ENCODE results near the gene DPEP2.

DPEP2 gene

DNA sequence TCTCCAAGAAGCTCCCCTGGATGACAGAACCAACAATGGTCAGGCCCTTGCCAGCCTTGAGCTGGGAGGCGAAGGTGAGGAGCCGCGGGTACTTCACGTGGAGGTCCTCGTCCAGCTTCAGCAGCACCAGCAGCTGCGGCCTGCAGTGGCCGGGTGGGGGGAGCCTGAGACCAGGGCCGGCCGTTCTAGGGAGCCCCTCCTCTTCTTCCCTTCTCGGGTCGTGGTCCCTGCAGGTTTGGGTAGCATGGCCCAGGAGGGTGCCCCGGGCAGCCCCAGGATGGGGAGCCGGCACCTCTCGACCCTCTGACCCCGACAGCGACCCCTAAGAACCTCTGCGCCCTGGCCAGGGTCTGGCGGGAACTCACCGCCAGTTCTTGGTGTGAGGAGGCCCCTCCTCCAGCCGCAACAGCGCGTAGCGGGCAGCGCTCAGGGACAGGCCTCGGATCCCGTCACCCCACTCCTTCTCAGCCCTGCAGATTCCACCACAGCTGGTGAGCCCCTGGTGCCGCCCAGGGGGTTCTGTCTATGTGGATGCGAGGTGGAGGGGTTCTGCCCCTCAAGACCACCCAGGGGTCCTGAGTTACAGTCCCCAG is 52.2 kb downstream of the DPEP2 start:
- Mint-ChIP-seq H3K9me3 (no peaks in the 10 kb centered on the region), H3K4me3 (no peak overlapping the region), H3K27me3 (ENCODE audit: low read depth) (no peaks in the 10 kb centered on the region), H3K4me1 (no peaks in the 10 kb centered on the region), H3K27ac (no peak overlapping the region), H3K36me3 (ENCODE audit: low read depth) (peaks cover 10% of the 10 kb centered on the region)
- TF ChIP-seq, protein P1, sequence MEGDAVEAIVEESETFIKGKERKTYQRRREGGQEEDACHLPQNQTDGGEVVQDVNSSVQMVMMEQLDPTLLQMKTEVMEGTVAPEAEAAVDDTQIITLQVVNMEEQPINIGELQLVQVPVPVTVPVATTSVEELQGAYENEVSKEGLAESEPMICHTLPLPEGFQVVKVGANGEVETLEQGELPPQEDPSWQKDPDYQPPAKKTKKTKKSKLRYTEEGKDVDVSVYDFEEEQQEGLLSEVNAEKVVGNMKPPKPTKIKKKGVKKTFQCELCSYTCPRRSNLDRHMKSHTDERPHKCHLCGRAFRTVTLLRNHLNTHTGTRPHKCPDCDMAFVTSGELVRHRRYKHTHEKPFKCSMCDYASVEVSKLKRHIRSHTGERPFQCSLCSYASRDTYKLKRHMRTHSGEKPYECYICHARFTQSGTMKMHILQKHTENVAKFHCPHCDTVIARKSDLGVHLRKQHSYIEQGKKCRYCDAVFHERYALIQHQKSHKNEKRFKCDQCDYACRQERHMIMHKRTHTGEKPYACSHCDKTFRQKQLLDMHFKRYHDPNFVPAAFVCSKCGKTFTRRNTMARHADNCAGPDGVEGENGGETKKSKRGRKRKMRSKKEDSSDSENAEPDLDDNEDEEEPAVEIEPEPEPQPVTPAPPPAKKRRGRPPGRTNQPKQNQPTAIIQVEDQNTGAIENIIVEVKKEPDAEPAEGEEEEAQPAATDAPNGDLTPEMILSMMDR (IDR thresholded peaks at IDR 0.05; ENCODE audit: unreplicated experiment in 3 of 3): no peak

DNA sequence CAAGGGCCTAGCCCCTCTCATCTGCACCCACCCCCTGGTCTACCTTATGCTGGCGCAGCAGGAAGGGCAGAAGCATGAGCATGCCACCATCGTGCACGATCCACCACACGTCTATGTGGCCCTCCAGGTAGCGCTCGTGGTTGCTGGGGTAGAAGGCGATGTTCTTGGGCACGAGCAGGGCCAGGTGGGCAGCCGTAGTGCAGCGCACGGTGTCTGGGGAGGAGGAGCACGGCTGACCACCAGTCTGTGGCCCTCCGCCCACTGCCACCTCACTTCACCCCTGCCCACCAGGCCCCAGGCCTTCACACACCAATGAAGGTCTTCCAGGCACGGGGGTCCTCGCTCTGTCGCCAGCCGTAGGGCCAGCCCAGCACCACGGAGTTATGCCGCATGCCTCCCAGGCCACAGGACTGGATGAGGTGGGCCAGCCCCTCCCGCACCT is 53.1 kb downstream of the DPEP2 start:
- H3K36me3 Mint-ChIP-seq (ENCODE audit: low read depth): peaks cover 10% of the 10 kb centered on the region
- H3K9me3 Mint-ChIP-seq: no peaks in the 10 kb centered on the region
- no peak overlapping the region for H3K4me3 Mint-ChIP-seq
- H3K4me1 Mint-ChIP-seq: no peaks in the 10 kb centered on the region
- TF ChIP-seq, protein P1 (IDR thresholded peaks at IDR 0.05; ENCODE audit: unreplicated experiment in 3 of 3): no peak
- H3K27ac Mint-ChIP-seq: no peak overlapping the region
- no peaks in the 10 kb centered on the region for H3K27me3 Mint-ChIP-seq (ENCODE audit: low read depth)

DNA sequence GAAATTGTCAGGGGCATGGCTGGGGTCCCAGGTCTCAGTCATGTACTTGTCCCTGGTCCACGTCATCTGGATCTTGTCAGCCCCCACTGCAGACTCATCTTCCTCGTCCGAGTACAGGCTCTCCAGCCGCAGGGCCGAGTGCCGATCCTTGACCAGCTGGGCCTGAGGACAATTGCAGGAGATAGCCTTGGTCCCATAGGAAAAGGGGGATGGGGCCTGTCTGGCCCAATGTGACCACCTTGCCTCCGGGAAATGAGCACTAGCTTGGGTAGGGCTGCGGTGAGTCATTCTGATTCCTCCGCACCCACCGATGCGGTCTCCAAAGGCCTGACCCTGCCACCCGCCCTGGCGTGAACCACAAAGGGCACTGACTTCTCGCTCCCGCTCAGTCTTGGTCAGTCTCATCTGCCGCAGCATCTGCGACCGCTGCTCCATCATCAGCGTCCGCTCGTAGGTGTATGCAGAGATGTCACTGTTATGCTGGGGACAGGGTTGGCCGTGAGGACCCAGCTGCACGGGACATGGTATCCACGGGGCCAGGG is 53.8 kb downstream of the DPEP2 start:
- Mint-ChIP-seq H3K36me3 (ENCODE audit: low read depth) (peaks cover 10% of the 10 kb centered on the region), H3K9me3 (no peaks in the 10 kb centered on the region), H3K4me3 (no peak overlapping the region), H3K27ac (no peak overlapping the region), H3K4me1 (no peaks in the 10 kb centered on the region), H3K27me3 (ENCODE audit: low read depth) (no peaks in the 10 kb centered on the region)
- TF ChIP-seq, protein P1 (IDR thresholded peaks at IDR 0.05; ENCODE audit: unreplicated experiment in 3 of 3): no peak

DNA sequence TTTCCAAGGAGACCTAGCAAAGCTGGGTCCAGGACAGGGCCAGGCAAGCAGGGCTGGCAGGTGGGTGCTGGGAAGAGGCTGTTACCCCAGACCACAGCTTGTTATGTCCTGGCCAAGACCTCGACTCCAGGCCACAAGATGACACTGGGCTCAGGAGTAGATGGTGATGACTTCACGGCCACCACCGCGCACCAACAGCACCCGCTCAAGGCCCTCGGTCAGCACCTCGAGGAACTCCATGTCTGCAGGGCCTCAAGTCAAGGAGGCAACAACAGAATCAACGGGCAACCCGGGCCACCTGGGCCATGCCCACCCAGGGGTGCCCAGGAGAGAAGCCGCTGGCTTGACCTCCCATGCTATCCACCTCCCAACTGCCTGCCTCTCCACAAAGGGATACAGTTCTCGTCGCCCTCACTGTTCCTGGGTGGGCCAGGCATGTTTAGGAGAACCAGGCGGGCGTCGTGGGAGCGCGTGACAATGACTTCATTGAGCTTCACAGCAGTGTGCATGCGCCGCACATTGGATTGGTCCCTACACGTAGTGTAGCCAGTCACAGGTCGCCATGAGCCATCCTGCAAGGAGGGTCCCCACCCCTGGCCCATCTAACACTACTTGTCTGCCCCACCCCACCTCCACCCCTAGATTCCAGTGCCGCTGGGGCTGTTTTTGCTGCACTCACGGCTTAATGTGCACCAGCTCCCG is 54.4 kb downstream of the DPEP2 start:
- Mint-ChIP-seq H3K4me3 (no peak overlapping the region), H3K36me3 (ENCODE audit: low read depth) (peaks cover 10% of the 10 kb centered on the region), H3K27me3 (ENCODE audit: low read depth) (no peaks in the 10 kb centered on the region), H3K9me3 (no peaks in the 10 kb centered on the region), H3K27ac (peak overlapping the region in 1 of 3 experiments; percentile 29), H3K4me1 (no peaks in the 10 kb centered on the region)
- TF ChIP-seq, protein P1 (IDR thresholded peaks at IDR 0.05; ENCODE audit: unreplicated experiment in 3 of 3): no peak

DNA sequence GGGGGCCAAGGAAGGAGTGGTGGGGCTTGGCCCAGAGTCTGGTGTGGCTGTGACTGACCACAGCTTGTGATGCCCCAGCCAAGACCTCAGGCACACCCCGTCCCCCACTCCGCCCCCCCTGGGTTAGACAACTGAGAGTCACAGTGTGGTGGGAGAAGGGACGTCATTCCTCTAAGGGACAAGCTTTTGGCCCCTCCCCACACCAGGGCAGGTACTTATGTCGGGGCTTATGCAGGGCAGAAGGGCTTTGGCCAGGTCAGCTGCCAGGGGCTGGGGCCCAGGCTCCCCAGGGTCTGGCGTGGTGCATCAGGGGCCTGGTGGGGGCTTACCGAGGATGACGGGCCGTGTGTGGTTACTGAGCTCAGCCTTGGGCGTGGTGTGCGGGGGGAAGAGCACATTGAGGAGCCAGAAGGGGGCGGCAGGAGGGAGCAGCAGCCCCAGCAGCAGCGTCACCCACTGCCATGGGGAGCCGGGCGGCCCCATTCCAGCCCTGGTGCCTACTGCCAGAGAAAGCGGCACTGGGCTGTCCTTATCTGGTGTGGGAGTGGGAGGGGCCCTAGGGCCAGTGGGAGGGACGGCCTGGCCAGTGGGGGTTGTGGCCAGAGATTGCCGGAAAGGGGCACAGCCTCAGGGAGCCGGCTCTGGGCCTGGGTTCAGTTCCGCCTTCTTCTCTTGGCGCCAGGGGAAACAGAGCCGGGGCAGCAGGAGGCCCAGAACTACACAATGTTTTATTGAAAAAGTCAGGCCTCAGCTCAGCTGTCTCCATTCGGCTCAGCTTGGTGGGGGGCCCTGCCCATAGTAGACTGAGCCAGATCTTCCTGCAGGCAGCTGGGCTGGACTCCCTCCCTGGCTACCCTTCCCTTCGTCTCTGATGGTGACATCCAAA is 55.4 kb downstream of the DPEP2 start, which contains the start of gene LCAT:
TSS of gene LCAT (minus strand) at position 502 of the 886 bp plus-strand sequence. CDS start at position 483, 19 bp downstream.
- no peaks in the 10 kb centered on the region for H3K27me3 Mint-ChIP-seq (ENCODE audit: low read depth)
- H3K4me1 Mint-ChIP-seq: no peaks in the 10 kb centered on the region
- peak within 1 kb of the TSS in 1 of 3 experiments; percentile 29 for H3K27ac Mint-ChIP-seq
- TF ChIP-seq, protein P1 (IDR thresholded peaks at IDR 0.05; ENCODE audit: unreplicated experiment in 3 of 3): no peak
- no peak within 1 kb of the TSS for H3K4me3 Mint-ChIP-seq
- peaks cover 10% of the 10 kb centered on the region for H3K36me3 Mint-ChIP-seq (ENCODE audit: low read depth)
- no peaks in the 10 kb centered on the region for H3K9me3 Mint-ChIP-seq

Measured in nephron (organoid).